Fibroblast of lung (primary cell): ENCODE measurements around the gene EREG. TPM values are rescaled to one million over a fixed set of nuclear protein-coding genes. Genes with fewer than 3 reads are reported as not detected.

Source experiments
- DNase-seq, 2 donors: peaks; one replicate each; pipeline versions ENCODE4 v3.0.0 to v3.0.0-alpha.2; 2010; ENCODE audit warnings: low read depth in 2 of 2
- H2AFZ ChIP-seq: 2 replicates; pipeline ENCODE4 v1.5.1; 2012; ENCODE audit warnings: low read length, control low read depth, inconsistent platforms
- H3K27ac ChIP-seq: 2 replicates; pipeline ENCODE4 v1.5.1; 2011; ENCODE audit warnings: low read length, control low read depth; ENCODE audit not compliant: insufficient read depth
- H3K27me3 ChIP-seq: 2 replicates; pipeline ENCODE4 v1.5.1; 2011; ENCODE audit warnings: mild to moderate bottlenecking, low read length; ENCODE audit not compliant: control insufficient read depth, insufficient read depth
- H3K36me3 ChIP-seq: 2 replicates; pipeline ENCODE4 v1.5.1; 2011; ENCODE audit warnings: low read length; ENCODE audit not compliant: control insufficient read depth, insufficient read depth
- H3K4me1 ChIP-seq: 2 replicates; pipeline ENCODE4 v1.5.1; 2011; ENCODE audit warnings: low read length; ENCODE audit not compliant: control insufficient read depth, insufficient read depth; ENCODE audit errors: extremely low read depth
- H3K4me2 ChIP-seq: 2 replicates; pipeline ENCODE4 v1.5.1; 2011; ENCODE audit warnings: low read length, control low read depth; ENCODE audit not compliant: insufficient read depth; ENCODE audit errors: extremely low read depth
- H3K4me3 ChIP-seq, 4 experiments: fragments of 200-600 bp in 1 of 4; sonication (generic) in 1 of 4; replicated peaks in 1 of 4; 2 replicates each; pipeline ENCODE4 v1.5.1; 2011 to 2016; ENCODE audit warnings: low read length in 4 of 4, low read depth in 3 of 4, mild to moderate bottlenecking in 3 of 4, control low read depth in 2 of 4, inconsistent platforms in 1 of 4, mixed read lengths in 1 of 4; ENCODE audit not compliant: insufficient read depth in 1 of 4; ENCODE audit errors: control extremely low read depth in 1 of 4
- H3K79me2 ChIP-seq: 2 replicates; pipeline ENCODE4 v1.5.1; 2012; ENCODE audit warnings: mild to moderate bottlenecking, low read length, inconsistent platforms; ENCODE audit not compliant: control insufficient read depth, insufficient read depth
- H3K9ac ChIP-seq: 2 replicates; pipeline ENCODE4 v1.5.1; 2011; ENCODE audit warnings: mild to moderate bottlenecking, low read length, control low read depth; ENCODE audit not compliant: insufficient read depth
- H3K9me3 ChIP-seq: 2 replicates; pipeline ENCODE4 v1.5.1; 2012; ENCODE audit warnings: low read depth, low read length; ENCODE audit not compliant: control insufficient read depth, insufficient read depth
- H4K20me1 ChIP-seq: 2 replicates; pipeline ENCODE4 v1.5.1; 2011; ENCODE audit warnings: low read length; ENCODE audit not compliant: control insufficient read depth, insufficient read depth; ENCODE audit errors: extremely low read depth
- EZH2 ChIP-seq: IDR thresholded peaks from 2 replicates; pipeline ENCODE4 v1.5.1; 2012; ENCODE audit warnings: low read length, control low read depth, mild to moderate bottlenecking; ENCODE audit errors: missing control alignments
- polyA plus RNA-seq, 2 donors: library from polyadenylated mRNA; depleted of rRNA in 1 of 2; stranded (reverse) in 1 of 2; unstranded in 1 of 2; fragments of >200 nt; gene quantifications; 2 replicates each; pipeline ENCODE4 v1.2.1, GENCODE V29; 2011 to 2012; ENCODE audit warnings: missing spikeins in 1 of 2
- total RNA-seq: library from RNA; depleted of rRNA; stranded (reverse); fragments of >200 nt; gene quantifications from 2 replicates; pipeline ENCODE4 v1.2.1, GENCODE V29; 2014
- TF ChIP-seq, protein P1 (sequence below), 2 donors: IDR thresholded peaks in 1 of 2; conservative IDR thresholded peaks in 1 of 2; 1 replicate in 1 of 2; 2 replicates in 1 of 2; pipeline ENCODE4 v1.5.1; 2011 to 2012; ENCODE audit warnings: low read length in 2 of 2, control low read depth in 1 of 2, inconsistent platforms in 1 of 2, low read depth in 1 of 2, mild to moderate bottlenecking in 1 of 2

The EREG gene
- total and polyA plus RNA-seq, 2 donors (not counting 1 experiment from before 2014, with no cell fraction given) = 0.41 to 9.9 TPM

DNA sequence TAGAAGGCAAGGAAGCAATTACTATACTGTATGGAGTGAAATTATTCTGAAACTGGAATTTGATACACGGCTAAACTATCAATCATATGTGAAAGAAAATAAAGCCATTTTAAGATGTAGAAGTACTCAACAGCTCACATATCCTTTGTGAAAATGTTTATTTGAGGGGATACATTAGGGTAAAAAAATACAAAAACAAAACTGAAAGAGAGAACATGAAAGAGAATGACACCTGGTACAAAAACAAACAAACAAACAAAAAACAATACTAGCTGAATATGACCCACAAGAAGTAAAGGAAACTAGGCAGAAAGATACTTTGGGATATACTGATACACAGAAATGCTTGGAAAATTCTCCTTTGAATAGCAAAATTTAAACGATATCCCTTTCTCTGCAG lies 59.2 kb downstream of the EREG start:
- no peak overlapping the region for H3K4me3 ChIP-seq
- H3K4me1 ChIP-seq = no peaks in the 10 kb centered on the region
- no peak overlapping the region for H3K4me2 ChIP-seq
- H2AFZ ChIP-seq = no peak overlapping the region
- H3K79me2 ChIP-seq = no peaks in the 10 kb centered on the region
- no peaks in the 10 kb centered on the region for H3K9me3 ChIP-seq
- H3K27ac ChIP-seq = no peak overlapping the region
- DNase-seq = no peak
- TF ChIP-seq, protein P1, sequence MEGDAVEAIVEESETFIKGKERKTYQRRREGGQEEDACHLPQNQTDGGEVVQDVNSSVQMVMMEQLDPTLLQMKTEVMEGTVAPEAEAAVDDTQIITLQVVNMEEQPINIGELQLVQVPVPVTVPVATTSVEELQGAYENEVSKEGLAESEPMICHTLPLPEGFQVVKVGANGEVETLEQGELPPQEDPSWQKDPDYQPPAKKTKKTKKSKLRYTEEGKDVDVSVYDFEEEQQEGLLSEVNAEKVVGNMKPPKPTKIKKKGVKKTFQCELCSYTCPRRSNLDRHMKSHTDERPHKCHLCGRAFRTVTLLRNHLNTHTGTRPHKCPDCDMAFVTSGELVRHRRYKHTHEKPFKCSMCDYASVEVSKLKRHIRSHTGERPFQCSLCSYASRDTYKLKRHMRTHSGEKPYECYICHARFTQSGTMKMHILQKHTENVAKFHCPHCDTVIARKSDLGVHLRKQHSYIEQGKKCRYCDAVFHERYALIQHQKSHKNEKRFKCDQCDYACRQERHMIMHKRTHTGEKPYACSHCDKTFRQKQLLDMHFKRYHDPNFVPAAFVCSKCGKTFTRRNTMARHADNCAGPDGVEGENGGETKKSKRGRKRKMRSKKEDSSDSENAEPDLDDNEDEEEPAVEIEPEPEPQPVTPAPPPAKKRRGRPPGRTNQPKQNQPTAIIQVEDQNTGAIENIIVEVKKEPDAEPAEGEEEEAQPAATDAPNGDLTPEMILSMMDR (conservative IDR thresholded peaks at IDR 0.05 in 1 of 2, IDR thresholded peaks at IDR 0.05 in 1 of 2; ENCODE audit: low read depth in 1 of 2, low read length in 2 of 2) = no peak
- TF ChIP-seq EZH2 = no peak
- H3K9ac ChIP-seq = no peak overlapping the region
- no peaks in the 10 kb centered on the region for H3K27me3 ChIP-seq
- H3K36me3 ChIP-seq = no peaks in the 10 kb centered on the region
- no peaks in the 10 kb centered on the region for H4K20me1 ChIP-seq

DNA sequence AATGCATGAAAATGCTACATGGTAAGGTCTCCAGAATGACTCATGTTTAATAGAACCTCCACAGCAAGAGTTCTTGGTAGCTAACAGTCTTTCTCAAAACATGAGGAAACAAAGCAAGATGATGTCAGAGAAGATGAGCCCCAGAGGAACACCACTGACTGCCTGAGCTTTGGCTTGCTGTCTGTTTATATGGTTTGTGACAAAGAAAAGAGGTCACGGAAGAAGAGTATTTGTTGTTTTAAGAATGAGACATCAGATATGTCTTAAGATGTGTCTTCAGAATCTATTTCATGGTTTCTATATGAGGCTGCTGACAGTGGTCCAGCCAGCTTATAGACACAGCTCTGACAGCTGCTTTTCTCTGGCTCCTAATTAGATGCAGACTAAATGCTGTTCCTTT lies 61.2 kb downstream of the EREG start:
- H3K79me2 ChIP-seq = no peaks in the 10 kb centered on the region
- no peaks in the 10 kb centered on the region for H3K4me1 ChIP-seq
- no peak overlapping the region for H3K4me2 ChIP-seq
- no peaks in the 10 kb centered on the region for H3K36me3 ChIP-seq
- H2AFZ ChIP-seq = no peak overlapping the region
- TF ChIP-seq, protein P1 (conservative IDR thresholded peaks at IDR 0.05 in 1 of 2, IDR thresholded peaks at IDR 0.05 in 1 of 2; ENCODE audit: low read depth in 1 of 2, low read length in 2 of 2) = no peak
- TF ChIP-seq EZH2 = no peak
- no peaks in the 10 kb centered on the region for H4K20me1 ChIP-seq
- peak; percentile 36 to 76 for DNase-seq
- H3K4me3 ChIP-seq = no peak overlapping the region
- no peaks in the 10 kb centered on the region for H3K9me3 ChIP-seq
- no peak overlapping the region for H3K27ac ChIP-seq
- no peak overlapping the region for H3K9ac ChIP-seq
- no peaks in the 10 kb centered on the region for H3K27me3 ChIP-seq

DNA sequence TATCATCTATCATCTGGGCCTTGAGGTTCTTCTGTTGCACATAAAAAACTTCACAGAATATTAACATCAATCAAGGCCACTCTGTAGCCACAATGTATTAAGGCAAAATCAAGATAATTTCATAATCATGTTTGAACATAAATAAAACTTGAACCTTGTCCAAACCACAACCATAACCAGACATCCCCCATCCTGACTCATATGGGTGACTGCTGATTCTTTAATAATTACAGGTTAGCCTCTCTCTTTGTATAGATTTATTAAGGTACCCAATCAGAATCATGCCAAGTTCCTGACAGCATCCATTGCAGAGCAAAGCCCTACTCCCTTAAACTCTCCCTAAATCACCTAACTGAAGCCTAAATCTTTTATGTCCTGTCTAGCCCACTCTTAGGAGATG lies 63.3 kb downstream of the EREG start:
- Histone ChIP-seq H3K79me2 (no peaks in the 10 kb centered on the region), H3K36me3 (no peaks in the 10 kb centered on the region), H3K9me3 (no peaks in the 10 kb centered on the region), H3K27ac (no peak overlapping the region), H3K4me2 (no peak overlapping the region), H3K27me3 (no peaks in the 10 kb centered on the region), H4K20me1 (no peaks in the 10 kb centered on the region), H3K9ac (no peak overlapping the region), H3K4me3 (no peak overlapping the region), H2AFZ (no peak overlapping the region), H3K4me1 (no peaks in the 10 kb centered on the region)
- peak in 1 of 2 donors; percentile 78 for DNase-seq
- TF ChIP-seq, protein P1 (conservative IDR thresholded peaks at IDR 0.05 in 1 of 2, IDR thresholded peaks at IDR 0.05 in 1 of 2; ENCODE audit: low read depth in 1 of 2, low read length in 2 of 2) = no peak
- TF ChIP-seq EZH2 = no peak
